Osteocyte (in vitro differentiated cells): Measurements from ENCODE around the gene MAF. TPM values are rescaled to one million over a fixed set of nuclear protein-coding genes. Genes with fewer than 3 reads are reported as not detected.

Experiments
- DNase-seq: peaks from one replicate; pipeline ENCODE4 v3.0.0; 2021; ENCODE audit warnings: mixed read lengths; ENCODE audit not compliant: unreplicated experiment; ENCODE audit errors: extremely low spot score
- H3K27ac Mint-ChIP-seq: one replicate; pipeline ENCODE4 v1.8.0; 2021; ENCODE audit warnings: mild to moderate bottlenecking, mixed read lengths; ENCODE audit not compliant: unreplicated experiment
- H3K27me3 Mint-ChIP-seq: one replicate; pipeline ENCODE4 v1.8.0; 2021; ENCODE audit warnings: mixed read lengths; ENCODE audit not compliant: unreplicated experiment
- H3K36me3 Mint-ChIP-seq: one replicate; pipeline ENCODE4 v1.8.0; 2021; ENCODE audit warnings: mixed read lengths; ENCODE audit not compliant: unreplicated experiment
- H3K4me1 Mint-ChIP-seq: one replicate; pipeline ENCODE4 v1.8.0; 2021; ENCODE audit warnings: mixed read lengths; ENCODE audit not compliant: unreplicated experiment
- H3K4me3 Mint-ChIP-seq: one replicate; pipeline ENCODE4 v1.8.0; 2021; ENCODE audit warnings: mild to moderate bottlenecking, moderate library complexity, mixed read lengths; ENCODE audit not compliant: unreplicated experiment
- H3K9me3 Mint-ChIP-seq: one replicate; pipeline ENCODE4 v1.8.0; 2021; ENCODE audit warnings: mixed read lengths; ENCODE audit not compliant: unreplicated experiment
- total RNA-seq: library from RNA; stranded (reverse); gene quantifications from 2 replicates; pipeline ENCODE4 v1.2.1, GENCODE V29; 2021
- TF ChIP-seq, protein P1 (sequence below): fragments of 200-600 bp; sonication (generic); IDR thresholded peaks from 2 replicates; pipeline ENCODE4 v1.5.0; 2021; ENCODE audit warnings: antibody characterized with exemption, mild to moderate bottlenecking, moderate library complexity

Gene MAF
- total RNA-seq, 1 donor from 2014 or later, result 63.6 TPM

DNA sequence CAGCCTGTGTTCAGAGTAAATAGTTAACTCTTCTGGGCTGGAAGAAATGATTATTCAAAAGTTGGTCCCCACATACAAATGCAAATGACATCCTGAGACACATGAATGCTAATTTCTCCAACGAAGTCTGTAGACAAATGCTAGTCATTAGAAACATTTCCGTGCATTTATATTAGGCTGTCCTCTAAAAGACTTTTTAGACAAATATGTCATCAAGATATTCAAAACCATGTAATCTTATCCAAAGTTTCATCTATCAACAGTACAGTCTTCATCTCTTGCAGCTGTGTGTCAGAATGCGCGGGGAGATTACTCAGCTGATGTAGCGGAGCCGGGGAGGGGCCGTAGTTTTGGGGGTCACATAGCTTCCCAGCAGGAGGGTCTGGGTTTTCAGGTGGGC is 33.8 kb upstream of the MAF start:
- H3K9me3 Mint-ChIP-seq, result no peaks in the 10 kb centered on the region
- TF ChIP-seq, protein P1, sequence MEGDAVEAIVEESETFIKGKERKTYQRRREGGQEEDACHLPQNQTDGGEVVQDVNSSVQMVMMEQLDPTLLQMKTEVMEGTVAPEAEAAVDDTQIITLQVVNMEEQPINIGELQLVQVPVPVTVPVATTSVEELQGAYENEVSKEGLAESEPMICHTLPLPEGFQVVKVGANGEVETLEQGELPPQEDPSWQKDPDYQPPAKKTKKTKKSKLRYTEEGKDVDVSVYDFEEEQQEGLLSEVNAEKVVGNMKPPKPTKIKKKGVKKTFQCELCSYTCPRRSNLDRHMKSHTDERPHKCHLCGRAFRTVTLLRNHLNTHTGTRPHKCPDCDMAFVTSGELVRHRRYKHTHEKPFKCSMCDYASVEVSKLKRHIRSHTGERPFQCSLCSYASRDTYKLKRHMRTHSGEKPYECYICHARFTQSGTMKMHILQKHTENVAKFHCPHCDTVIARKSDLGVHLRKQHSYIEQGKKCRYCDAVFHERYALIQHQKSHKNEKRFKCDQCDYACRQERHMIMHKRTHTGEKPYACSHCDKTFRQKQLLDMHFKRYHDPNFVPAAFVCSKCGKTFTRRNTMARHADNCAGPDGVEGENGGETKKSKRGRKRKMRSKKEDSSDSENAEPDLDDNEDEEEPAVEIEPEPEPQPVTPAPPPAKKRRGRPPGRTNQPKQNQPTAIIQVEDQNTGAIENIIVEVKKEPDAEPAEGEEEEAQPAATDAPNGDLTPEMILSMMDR, result no peak
- H3K4me3 Mint-ChIP-seq, result no peak overlapping the region
- no peaks in the 10 kb centered on the region for H3K36me3 Mint-ChIP-seq
- DNase-seq, result no peak
- no peak overlapping the region for H3K27ac Mint-ChIP-seq
- H3K4me1 Mint-ChIP-seq, result peaks cover 3% of the 10 kb centered on the region
- H3K27me3 Mint-ChIP-seq, result no peaks in the 10 kb centered on the region

DNA sequence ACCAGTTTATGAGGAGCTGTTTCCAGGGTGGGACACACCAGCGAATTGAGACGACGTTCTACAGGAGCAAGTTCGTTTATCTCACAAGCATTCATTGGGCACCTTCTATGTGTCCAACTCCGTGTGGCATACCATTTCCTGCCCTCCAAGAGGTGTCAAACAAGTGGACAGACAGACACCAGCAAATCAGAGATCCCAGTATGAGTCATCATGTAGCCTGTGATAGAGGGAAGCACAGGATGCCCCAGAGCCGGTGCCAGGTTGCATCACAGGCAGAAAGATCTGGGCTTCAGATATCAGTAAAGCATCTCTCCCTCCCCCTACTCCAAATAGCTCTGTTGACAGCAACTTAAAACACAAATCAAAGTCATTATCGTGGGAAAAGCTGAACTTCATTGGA is 31.8 kb upstream of the MAF start:
- DNase-seq, result no peak
- no peak overlapping the region for H3K4me3 Mint-ChIP-seq
- H3K27me3 Mint-ChIP-seq, result no peaks in the 10 kb centered on the region
- TF ChIP-seq, protein P1, result no peak
- no peak overlapping the region for H3K27ac Mint-ChIP-seq
- H3K36me3 Mint-ChIP-seq, result no peaks in the 10 kb centered on the region
- no peaks in the 10 kb centered on the region for H3K9me3 Mint-ChIP-seq
- peaks cover 9% of the 10 kb centered on the region for H3K4me1 Mint-ChIP-seq

DNA sequence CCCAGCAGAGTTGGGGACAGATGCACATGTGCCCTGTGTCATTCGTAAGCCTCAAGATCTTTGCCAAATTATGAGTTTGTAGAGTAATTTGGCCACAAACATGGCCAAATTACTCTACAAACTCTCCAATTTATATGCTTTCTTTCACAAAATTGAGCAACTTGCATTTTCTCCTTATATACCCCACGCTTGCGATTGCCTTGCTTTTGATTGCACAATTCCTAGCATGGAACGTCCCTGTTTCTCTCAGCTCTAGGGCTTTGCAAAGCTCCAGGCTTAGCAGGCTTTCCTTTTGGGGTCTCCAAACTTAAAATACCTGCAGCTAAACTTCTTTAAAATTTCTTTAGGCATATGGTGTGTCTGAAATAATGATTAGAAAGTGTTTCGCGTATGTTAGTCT is 28.5 kb upstream of the MAF start:
- no peak for DNase-seq
- H3K27me3 Mint-ChIP-seq, result no peaks in the 10 kb centered on the region
- no peaks in the 10 kb centered on the region for H3K9me3 Mint-ChIP-seq
- TF ChIP-seq, protein P1, result no peak
- no peak overlapping the region for H3K4me3 Mint-ChIP-seq
- peak overlapping the region; percentile 85 for H3K27ac Mint-ChIP-seq
- no peaks in the 10 kb centered on the region for H3K36me3 Mint-ChIP-seq
- peaks cover 15% of the 10 kb centered on the region for H3K4me1 Mint-ChIP-seq

DNA sequence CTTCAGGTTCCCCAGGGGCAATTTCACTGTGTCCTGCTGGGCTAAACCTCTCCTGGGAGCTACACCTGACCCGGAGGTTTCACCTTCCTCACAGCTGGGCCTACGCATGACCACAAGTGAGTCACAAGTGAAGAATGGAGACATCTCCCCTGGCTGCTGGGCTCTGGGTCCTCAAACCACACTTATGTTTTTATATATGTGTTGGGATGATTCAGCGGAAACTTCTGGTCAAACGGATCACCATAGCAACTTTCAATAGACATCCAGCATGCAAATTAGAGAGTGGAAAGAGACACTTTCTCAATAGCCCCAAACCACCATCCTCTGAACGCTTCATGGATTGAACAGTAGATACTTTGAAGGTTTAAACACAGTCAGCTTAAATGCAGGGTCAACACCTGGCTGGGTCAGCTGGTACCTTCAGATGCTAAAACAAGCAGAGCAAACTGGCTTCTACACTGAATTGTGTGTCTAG is 28.0 kb upstream of the MAF start:
- Mint-ChIP-seq H3K27me3 (no peaks in the 10 kb centered on the region), H3K4me3 (no peak overlapping the region), H3K27ac (peak overlapping the region; percentile 85), H3K4me1 (peaks cover 20% of the 10 kb centered on the region), H3K9me3 (no peaks in the 10 kb centered on the region), H3K36me3 (no peaks in the 10 kb centered on the region)
- peak; percentile 85 for DNase-seq
- TF ChIP-seq, protein P1, result no peak

DNA sequence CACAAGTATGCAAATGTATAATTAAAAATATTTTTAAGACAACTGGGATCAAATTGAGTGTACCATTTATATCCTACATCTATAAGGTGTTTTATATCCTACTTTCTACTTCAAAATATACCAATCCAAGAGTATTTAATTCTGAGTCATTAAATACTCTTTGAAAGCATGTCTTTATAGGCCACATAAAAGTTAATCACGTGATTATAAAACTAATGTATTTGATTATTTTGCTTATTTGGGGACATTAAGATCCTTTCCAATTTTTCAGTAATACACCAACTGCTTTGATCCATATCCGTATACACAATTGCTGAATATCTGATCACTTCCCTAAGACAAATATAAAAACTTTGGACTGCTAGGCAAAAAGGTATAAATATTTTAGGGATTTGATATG is 26.6 kb upstream of the MAF start:
- Mint-ChIP-seq H3K27ac (no peak overlapping the region), H3K27me3 (no peaks in the 10 kb centered on the region), H3K4me3 (no peak overlapping the region), H3K4me1 (peaks cover 26% of the 10 kb centered on the region), H3K9me3 (no peaks in the 10 kb centered on the region), H3K36me3 (no peaks in the 10 kb centered on the region)
- TF ChIP-seq, protein P1, result no peak
- no peak for DNase-seq
